ENCODE data around the gene TP53TG3.
"Not testable (repeated sequence)": the region's sequence is repeated elsewhere in the genome, so short reads cannot be mapped to it uniquely, and the experiment has no call there.

The TP53TG3 gene

GRCh38 chr16:32676065-32676464, at the start of gene TP53TG3:
Gene TP53TG3, minus strand, starts transcription at chr16:32676165. Its CDS starts 68 bp downstream, at chr16:32676097.
- not testable (repeated sequence) for DNase-seq

- DNase-seq, result not testable (repeated sequence)
Measured at GRCh38 chr16:32650876-32651275, 25.1 kb downstream of the TP53TG3 start.

- DNase-seq, result not testable (repeated sequence)
Measured at GRCh38 chr16:32647562-32647961, 28.4 kb downstream of the TP53TG3 start.

- DNase-seq, result not testable (repeated sequence)
Measured at GRCh38 chr16:32646780-32647179, 29.2 kb downstream of the TP53TG3 start.

GRCh38 chr16:32646177-32646576, 29.8 kb downstream of the TP53TG3 start:
- not testable (repeated sequence) for DNase-seq

GRCh38 chr16:32645278-32645908, 30.6 kb downstream of the TP53TG3 start:
- not testable (repeated sequence) for DNase-seq

GRCh38 chr16:32644715-32645114, 31.2 kb downstream of the TP53TG3 start:
- not testable (repeated sequence) for DNase-seq

- not testable (repeated sequence) for DNase-seq
Measured at GRCh38 chr16:32637614-32638013, 38.4 kb downstream of the TP53TG3 start.

GRCh38 chr16:32632096-32632495, 43.9 kb downstream of the TP53TG3 start:
- DNase-seq, result not testable (repeated sequence)

Data from CD4-positive, alpha-beta T cell treated with Interferon alpha-2 for 1 hour (primary cell).